Endodermal cell (in vitro differentiated cells): ENCODE data around the gene C12orf42. TPM values are rescaled to one million over a fixed set of nuclear protein-coding genes. Genes with fewer than 3 reads are reported as not detected.

Source experiments
- DNase-seq: peaks from one replicate; pipeline ENCODE4 v3.0.0-alpha.2; 2017
- H3K27ac ChIP-seq: 2 replicates; pipeline ENCODE4 v1.5.1; 2013; ENCODE audit warnings: mild to moderate bottlenecking, low read depth, low read length, moderate library complexity
- H3K27me3 ChIP-seq: 2 replicates; pipeline ENCODE4 v1.6.1; 2013; ENCODE audit warnings: mild to moderate bottlenecking, low read length, moderate library complexity; ENCODE audit not compliant: insufficient read depth, control insufficient read depth, poor library complexity, severe bottlenecking
- H3K36me3 ChIP-seq: 2 replicates; pipeline ENCODE4 v1.7.0; 2013; ENCODE audit warnings: mild to moderate bottlenecking, low read length, moderate library complexity; ENCODE audit not compliant: control insufficient read depth, insufficient read depth
- H3K4me1 ChIP-seq: one replicate; pipeline ENCODE4 v1.7.0; 2013; ENCODE audit warnings: low read length; ENCODE audit not compliant: control insufficient read depth, insufficient read depth
- H3K4me3 ChIP-seq: 2 replicates; pipeline ENCODE4 v1.5.1; 2013; ENCODE audit warnings: mild to moderate bottlenecking, low read length, moderate library complexity
- H3K9ac ChIP-seq: 2 replicates; pipeline ENCODE4 v1.6.1; 2013; ENCODE audit warnings: mild to moderate bottlenecking, low read length, moderate library complexity; ENCODE audit not compliant: poor library complexity, severe bottlenecking; ENCODE audit errors: extremely low read depth
- H3K9me3 ChIP-seq: 2 replicates; pipeline ENCODE4 v1.6.1; 2013; ENCODE audit warnings: mild to moderate bottlenecking, low read length, moderate library complexity; ENCODE audit not compliant: control insufficient read depth
- H3K27ac Mint-ChIP-seq: 2 replicates; pipeline ENCODE4 v1.8.0; 2020; ENCODE audit warnings: mixed read lengths
- H3K27me3 Mint-ChIP-seq: 2 replicates; pipeline ENCODE4 v1.8.0; 2021; ENCODE audit warnings: mild to moderate bottlenecking, mixed read lengths; ENCODE audit not compliant: insufficient read depth
- H3K36me3 Mint-ChIP-seq: 2 replicates; pipeline ENCODE4 v1.8.0; 2020; ENCODE audit warnings: low read depth, mixed read lengths
- H3K4me1 Mint-ChIP-seq: 2 replicates; pipeline ENCODE4 v1.8.0; 2020; ENCODE audit warnings: mixed read lengths
- H3K4me3 Mint-ChIP-seq: 2 replicates; pipeline ENCODE4 v1.8.0; 2020; ENCODE audit warnings: mild to moderate bottlenecking, moderate library complexity, mixed read lengths
- H3K9me3 Mint-ChIP-seq: 2 replicates; pipeline ENCODE4 v1.8.0; 2020; ENCODE audit warnings: mild to moderate bottlenecking, mixed read lengths
- CTCF ChIP-seq: fragments of 200-600 bp; sonication (generic); conservative IDR thresholded peaks from 2 replicates; pipeline ENCODE4 v1.5.0; 2021; ENCODE audit warnings: antibody characterized with exemption, mild to moderate bottlenecking
- WGBS, 2 experiments: methylation state at CpG; one replicate each; pipeline versions ENCODE4 v1.1.5 to v1.1.7; 2013; ENCODE audit warnings: missing lambda C conversion rate in 2 of 2, mixed read lengths in 1 of 2; ENCODE audit not compliant: insufficient coverage in 1 of 2, insufficient read length in 1 of 2; 5-methylcytosine and 5-hydroxymethylcytosine counted together
- total RNA-seq, 2 donors: library from RNA; stranded (reverse); fragmentation: NEBNext Ultra II Directional in 1 of 2; extraction: Animal tissue kit (Norgen Biotek cat#: 25700) in 1 of 2; gene quantifications; 2 replicates in 1 of 2; 3 replicates in 1 of 2; pipeline ENCODE4 v1.2.1, GENCODE V29; 2021

Gene C12orf42
- total RNA-seq, 2 donors from 2014 or later: not detected

- WGBS, 2 experiments: 86 to 91% methylated on average over 1 to 4 of the region's 4 CpGs
- no peak for DNase-seq
- Mint-ChIP-seq H3K4me3 (no peak overlapping the region), H3K36me3 (no peaks in the 10 kb centered on the region), H3K27ac (no peak overlapping the region), H3K27me3 (no peaks in the 10 kb centered on the region), H3K9me3 (no peaks in the 10 kb centered on the region), H3K4me1 (peaks cover 20% of the 10 kb centered on the region)
- TF ChIP-seq CTCF: no peak
- H3K9me3 ChIP-seq: no peaks in the 10 kb centered on the region
- no peaks in the 10 kb centered on the region for H3K36me3 ChIP-seq
- H3K9ac ChIP-seq: no peak overlapping the region
- H3K27me3 ChIP-seq: no peaks in the 10 kb centered on the region
- no peak overlapping the region for H3K4me3 ChIP-seq
- peaks cover 7% of the 10 kb centered on the region for H3K4me1 ChIP-seq
- H3K27ac ChIP-seq: no peak overlapping the region
Measured at GRCh38 chr12:103524238-103524875, 28.6 kb upstream of the C12orf42 start.

- TF ChIP-seq CTCF: no peak
- no peaks in the 10 kb centered on the region for H3K36me3 ChIP-seq
- peaks cover 7% of the 10 kb centered on the region for H3K4me1 ChIP-seq
- no peak overlapping the region for H3K27ac ChIP-seq
- 100% methylated on average over 1 of the region's 1 CpG for WGBS, 2 experiments
- Mint-ChIP-seq H3K27me3 (no peaks in the 10 kb centered on the region), H3K4me3 (no peak overlapping the region), H3K27ac (no peak overlapping the region), H3K9me3 (no peaks in the 10 kb centered on the region), H3K4me1 (peaks cover 19% of the 10 kb centered on the region), H3K36me3 (no peaks in the 10 kb centered on the region)
- H3K4me3 ChIP-seq: no peak overlapping the region
- no peak overlapping the region for H3K9ac ChIP-seq
- no peaks in the 10 kb centered on the region for H3K27me3 ChIP-seq
- no peaks in the 10 kb centered on the region for H3K9me3 ChIP-seq
- DNase-seq: no peak
Measured at GRCh38 chr12:103523771-103524170, 28.0 kb upstream of the C12orf42 start.

GRCh38 chr12:103520686-103521215 is 25.0 kb upstream of the C12orf42 start:
- H3K4me3 Mint-ChIP-seq: no peak overlapping the region
- Histone ChIP-seq H3K27me3 (no peaks in the 10 kb centered on the region), H3K9me3 (no peaks in the 10 kb centered on the region), H3K4me1 (peaks cover 7% of the 10 kb centered on the region), H3K36me3 (no peaks in the 10 kb centered on the region), H3K9ac (no peak overlapping the region), H3K4me3 (no peak overlapping the region), H3K27ac (no peak overlapping the region)
- TF ChIP-seq CTCF: no peak
- WGBS, 2 experiments: 94 to 100% methylated on average over 2 of the region's 2 CpGs
- H3K36me3 Mint-ChIP-seq: no peaks in the 10 kb centered on the region
- H3K4me1 Mint-ChIP-seq: peaks cover 19% of the 10 kb centered on the region
- no peak for DNase-seq
- no peaks in the 10 kb centered on the region for H3K27me3 Mint-ChIP-seq
- no peaks in the 10 kb centered on the region for H3K9me3 Mint-ChIP-seq
- no peak overlapping the region for H3K27ac Mint-ChIP-seq
